ENCODE results near the gene SP110. TPM values are rescaled to one million over a fixed set of nuclear protein-coding genes. Genes with fewer than 3 reads are reported as not detected.
"Not testable (repeated sequence)": the region's sequence is repeated elsewhere in the genome, so short reads cannot be mapped to it uniquely, and the experiment has no call there.

Gene SP110
- total and polyA plus RNA-seq, 7 experiments from 2014 or later = 89.8 to 182 (median 108) TPM

GRCh38 chr2:230227216-230227615 is 7.4 kb upstream of the SP110 start:
- Mint-ChIP-seq H3K27ac (peak overlapping the region; percentile 51 to 88 (median 68)), H3K36me3 (peaks cover 5 to 42% (median 27%) of the 10 kb centered on the region in 5 donors), H3K4me3 (peak overlapping the region; percentile 40 to 84 (median 76)), H3K27me3 (no peaks in the 10 kb centered on the region), H3K9me3 (peaks cover 3 to 20% (median 16%) of the 10 kb centered on the region in 11 donors), H3K4me1 (peaks cover 27 to 90% (median 73%) of the 10 kb centered on the region in 7 donors)
- CTCF ChIA-PET = no interaction called here
- peak overlapping the region; percentile 50 for H3K27ac ChIP-seq (ENCODE audit: low read depth, low read length)
- POLR2A ChIA-PET = interaction anchor here (2.0 to 2.2 kb wide), 3 partner anchors 8 to 92 kb away, joined by 7 to 13 read pairs (median 11); partner anchors contain the start of gene SP110
- H3K9me3 ChIP-seq (ENCODE audit: control insufficient read depth in 2 of 3, low read length in 3 of 3) = no peaks in the 10 kb centered on the region
- ATAC-seq = no peak
- intact Hi-C loops (cut with micrococcal nuclease) = loop anchor here (5.0 to 10.0 kb wide), 3 partner anchors 220 to 828 kb away; partner anchors contain the start of gene PSMD1 (in 1 of the 2)
- peaks cover 21 to 45% of the 10 kb centered on the region in 2 donors for H3K4me1 ChIP-seq (ENCODE audit: control insufficient read depth in 2 of 2, insufficient read depth in 2 of 2, low read length in 2 of 2)
- no peak for DNase-seq
- H3K27me3 ChIP-seq (ENCODE audit: control insufficient read depth in 2 of 2, insufficient read depth in 2 of 2, low read length in 2 of 2) = no peaks in the 10 kb centered on the region
- H3K36me3 ChIP-seq (ENCODE audit: control insufficient read depth in 2 of 3, insufficient read depth in 3 of 3, low read length in 3 of 3) = peaks cover 0 to 10% (median 0%) of the 10 kb centered on the region in 3 experiments
- H3K4me3 ChIP-seq (ENCODE audit: low read length) = peak overlapping the region; percentile 36

GRCh38 chr2:230226051-230226551 is 6.3 kb upstream of the SP110 start:
- H3K36me3 Mint-ChIP-seq = peaks cover 5 to 31% (median 19%) of the 10 kb centered on the region in 5 donors
- H3K9me3 Mint-ChIP-seq = peaks cover 3 to 15% (median 13%) of the 10 kb centered on the region in 11 donors
- ChIA-PET POLR2A (interaction anchor here (0.6 to 2.4 kb wide), 9 partner anchors 9 to 378 kb away, joined by 3 to 11 read pairs (median 3); no protein-coding TSS in a partner anchor), CTCF (no interaction called here)
- Histone ChIP-seq H3K9me3 (ENCODE audit: control insufficient read depth in 2 of 3, low read length in 3 of 3) (no peaks in the 10 kb centered on the region), H3K4me1 (ENCODE audit: control insufficient read depth in 2 of 2, insufficient read depth in 2 of 2, low read length in 2 of 2) (peaks cover 21 to 39% of the 10 kb centered on the region in 2 donors), H3K27ac (ENCODE audit: low read depth, low read length) (peak overlapping the region; percentile 79), H3K27me3 (ENCODE audit: control insufficient read depth in 2 of 2, insufficient read depth in 2 of 2, low read length in 2 of 2) (no peaks in the 10 kb centered on the region), H3K36me3 (ENCODE audit: control insufficient read depth in 2 of 3, insufficient read depth in 3 of 3, low read length in 3 of 3) (peaks cover 0 to 4% (median 0%) of the 10 kb centered on the region in 3 experiments), H3K4me3 (ENCODE audit: low read length) (peak overlapping the region; percentile 70)
- intact Hi-C loops (cut with micrococcal nuclease) = loop anchor here (1.0 to 10.0 kb wide), 4 partner anchors 8 to 829 kb away; partner anchors contain the start of gene PSMD1 (in 1 of the 2)
- peaks cover 27 to 85% (median 70%) of the 10 kb centered on the region in 7 donors for H3K4me1 Mint-ChIP-seq
- peak overlapping the region; percentile 82 to 94 (median 87) for H3K4me3 Mint-ChIP-seq
- DNase-seq (peak in 7 of 9 donors; percentile 13 to 34 (median 16)), ATAC-seq (peak; percentile 53)
- no peaks in the 10 kb centered on the region for H3K27me3 Mint-ChIP-seq
- peak overlapping the region; percentile 95 to 100 (median 98) for H3K27ac Mint-ChIP-seq

- intact Hi-C loops (cut with micrococcal nuclease) = loop anchor here (1.0 to 10.0 kb wide), 9 partner anchors 9 to 829 kb away; partner anchors contain the start of genes CAB39 (in 1 of the 2), PSMD1 (in 1 of the 2) and SP100 (in 1 of the 2)
- peaks cover 28 to 79% (median 65%) of the 10 kb centered on the region in 7 donors for H3K4me1 Mint-ChIP-seq
- H3K27ac ChIP-seq (ENCODE audit: low read depth, low read length) = peak within 1 kb of the TSS; percentile 79
- H3K9me3 Mint-ChIP-seq = peaks cover 0 to 9% (median 7%) of the 10 kb centered on the region in 11 donors
- H3K4me1 ChIP-seq (ENCODE audit: control insufficient read depth in 2 of 2, insufficient read depth in 2 of 2, low read length in 2 of 2) = peaks cover 21 to 39% of the 10 kb centered on the region in 2 donors
- H3K36me3 Mint-ChIP-seq = peaks cover 0 to 25% (median 12%) of the 10 kb centered on the region in 5 donors
- peak within 1 kb of the TSS; percentile 70 for H3K4me3 ChIP-seq (ENCODE audit: low read length)
- no peaks in the 10 kb centered on the region for H3K36me3 ChIP-seq (ENCODE audit: control insufficient read depth in 2 of 3, insufficient read depth in 3 of 3, low read length in 3 of 3)
- no peaks in the 10 kb centered on the region for H3K27me3 ChIP-seq (ENCODE audit: control insufficient read depth in 2 of 2, insufficient read depth in 2 of 2, low read length in 2 of 2)
- no peaks in the 10 kb centered on the region for H3K9me3 ChIP-seq (ENCODE audit: control insufficient read depth in 2 of 3, low read length in 3 of 3)
- POLR2A ChIA-PET = interaction anchor here (0.9 to 2.4 kb wide), 7 partner anchors 10 to 379 kb away, joined by 3 to 11 read pairs (median 3); no protein-coding TSS in a partner anchor
- H3K27ac Mint-ChIP-seq = peak within 1 kb of the TSS; percentile 95 to 100 (median 98)
- H3K27me3 Mint-ChIP-seq = no peaks in the 10 kb centered on the region
- H3K4me3 Mint-ChIP-seq = peak within 1 kb of the TSS; percentile 82 to 94 (median 87)
- CTCF ChIA-PET = no interaction called here
- DNase-seq (peak; percentile 34 to 91 (median 77)), ATAC-seq (peak; percentile 97)
These were observed 5.7 kb upstream of the SP110 start, which contains the start of gene SP140 for GRCh38 chr2:230225486-230225885. SP140 (plus strand) TSS chr2:230225736; CDS start chr2:230225845, 109 bp downstream.

- Histone ChIP-seq H3K4me1 (ENCODE audit: control insufficient read depth in 2 of 2, insufficient read depth in 2 of 2, low read length in 2 of 2) (peaks cover 21 to 38% of the 10 kb centered on the region in 2 donors), H3K27ac (ENCODE audit: low read depth, low read length) (peak overlapping the region; percentile 79), H3K4me3 (ENCODE audit: low read length) (no peak overlapping the region), H3K27me3 (ENCODE audit: control insufficient read depth in 2 of 2, insufficient read depth in 2 of 2, low read length in 2 of 2) (no peaks in the 10 kb centered on the region), H3K9me3 (ENCODE audit: control insufficient read depth in 2 of 3, low read length in 3 of 3) (no peaks in the 10 kb centered on the region), H3K36me3 (ENCODE audit: control insufficient read depth in 2 of 3, insufficient read depth in 3 of 3, low read length in 3 of 3) (no peaks in the 10 kb centered on the region)
- H3K36me3 Mint-ChIP-seq = peaks cover 0 to 21% (median 4%) of the 10 kb centered on the region in 5 donors
- H3K4me3 Mint-ChIP-seq = peak overlapping the region in 6 of 10 donors; percentile 82 to 94 (median 87)
- DNase-seq (no peak), ATAC-seq (no peak)
- ChIA-PET POLR2A (interaction anchor here (0.6 to 2.4 kb wide), 3 partner anchors 10 to 134 kb away, joined by 3 to 11 read pairs (median 6); no protein-coding TSS in a partner anchor), CTCF (no interaction called here)
- H3K9me3 Mint-ChIP-seq = peaks cover 0 to 2% (median 0%) of the 10 kb centered on the region in 11 donors
- H3K4me1 Mint-ChIP-seq = peaks cover 37 to 81% (median 68%) of the 10 kb centered on the region in 7 donors
- H3K27ac Mint-ChIP-seq = peak overlapping the region; percentile 95 to 100 (median 98)
- H3K27me3 Mint-ChIP-seq = no peaks in the 10 kb centered on the region
- intact Hi-C loops (cut with micrococcal nuclease) = loop anchor here (2.0 to 10.0 kb wide), 3 partner anchors 30 to 830 kb away; partner anchors contain the start of genes CAB39 (in 1 of the 2) and PSMD1 (in 1 of the 2)
These were observed 4.7 kb upstream of the SP110 start for GRCh38 chr2:230224458-230224857.

GRCh38 chr2:230222829-230223228 is 3.0 kb upstream of the SP110 start:
- POLR2A ChIA-PET; CTCF ChIA-PET; H3K36me3 ChIP-seq (ENCODE audit: control insufficient read depth in 2 of 3, insufficient read depth in 3 of 3, low read length in 3 of 3); DNase-seq; H3K4me3 ChIP-seq (ENCODE audit: low read length); H3K9me3 ChIP-seq (ENCODE audit: control insufficient read depth in 2 of 3, low read length in 3 of 3); H3K27me3 Mint-ChIP-seq; ATAC-seq; H3K9me3 Mint-ChIP-seq; H3K27me3 ChIP-seq (ENCODE audit: control insufficient read depth in 2 of 2, insufficient read depth in 2 of 2, low read length in 2 of 2); H3K27ac ChIP-seq (ENCODE audit: low read depth, low read length): not testable (repeated sequence)
- intact Hi-C loops (cut with micrococcal nuclease) = loop anchor here in 1 of 2 donors (10.0 kb wide), 1 partner anchor 832 kb away; the partner anchor contains the start of gene PSMD1
- Mint-ChIP-seq H3K27ac (peak overlapping the region in 6 of 9 donors; percentile 36 to 100 (median 68)), H3K36me3 (peaks cover 0 to 23% (median 0%) of the 10 kb centered on the region in 5 donors), H3K4me1 (peaks cover 39 to 77% (median 65%) of the 10 kb centered on the region in 7 donors), H3K4me3 (peak overlapping the region in 1 of 10 donors; percentile 16)
- peaks cover 14 to 29% of the 10 kb centered on the region in 2 donors for H3K4me1 ChIP-seq (ENCODE audit: control insufficient read depth in 2 of 2, insufficient read depth in 2 of 2, low read length in 2 of 2)

- ATAC-seq (no peak), DNase-seq (peak in 1 of 9 donors; percentile 16)
- H3K27me3 ChIP-seq (ENCODE audit: control insufficient read depth in 2 of 2, insufficient read depth in 2 of 2, low read length in 2 of 2) = no peaks in the 10 kb centered on the region
- Mint-ChIP-seq H3K27me3 (no peaks in the 10 kb centered on the region), H3K36me3 (peaks cover 0 to 29% (median 8%) of the 10 kb centered on the region in 5 donors), H3K9me3 (no peaks in the 10 kb centered on the region), H3K27ac (peak overlapping the region in 8 of 9 donors; percentile 10 to 100 (median 64)), H3K4me3 (peak overlapping the region in 2 of 10 donors; percentile 1 to 14), H3K4me1 (peaks cover 47 to 78% (median 67%) of the 10 kb centered on the region in 7 donors)
- POLR2A ChIA-PET = interaction anchor here (0.6 to 3.4 kb wide), 3 partner anchors 11 to 107 kb away, joined by 3 to 17 read pairs (median 3); no protein-coding TSS in a partner anchor
- H3K4me1 ChIP-seq (ENCODE audit: control insufficient read depth in 2 of 2, insufficient read depth in 2 of 2, low read length in 2 of 2) = peaks cover 16 to 34% of the 10 kb centered on the region in 2 donors
- no peak overlapping the region for H3K4me3 ChIP-seq (ENCODE audit: low read length)
- CTCF ChIA-PET = no interaction called here
- intact Hi-C loops (cut with micrococcal nuclease) = loop anchor here (2.0 to 10.0 kb wide), 2 partner anchors 299 to 833 kb away; partner anchors contain the start of genes FBXO36 (in 1 of the 2), PSMD1 (in 1 of the 2) and TRIP12 (in 1 of the 2)
- no peak overlapping the region for H3K27ac ChIP-seq (ENCODE audit: low read depth, low read length)
- no peaks in the 10 kb centered on the region for H3K9me3 ChIP-seq (ENCODE audit: control insufficient read depth in 2 of 3, low read length in 3 of 3)
- peaks cover 1 to 3% (median 1%) of the 10 kb centered on the region in 3 experiments for H3K36me3 ChIP-seq (ENCODE audit: control insufficient read depth in 2 of 3, insufficient read depth in 3 of 3, low read length in 3 of 3)
These were observed 1.7 kb upstream of the SP110 start for GRCh38 chr2:230221493-230221892.

Data from naive thymus-derived CD4-positive, alpha-beta T cell (primary cell).